ENCODE results near the gene AHRR. TPM values are rescaled to one million over a fixed set of nuclear protein-coding genes. Genes with fewer than 3 reads are reported as not detected.

AHRR gene
- total and polyA plus RNA-seq, 9 of the 15 experiments (the other 6 are each of a cell fraction or from before 2014, with no cell fraction given), result 0.06 to 1.6 (median 0.75) TPM; not detected in 1

DNA sequence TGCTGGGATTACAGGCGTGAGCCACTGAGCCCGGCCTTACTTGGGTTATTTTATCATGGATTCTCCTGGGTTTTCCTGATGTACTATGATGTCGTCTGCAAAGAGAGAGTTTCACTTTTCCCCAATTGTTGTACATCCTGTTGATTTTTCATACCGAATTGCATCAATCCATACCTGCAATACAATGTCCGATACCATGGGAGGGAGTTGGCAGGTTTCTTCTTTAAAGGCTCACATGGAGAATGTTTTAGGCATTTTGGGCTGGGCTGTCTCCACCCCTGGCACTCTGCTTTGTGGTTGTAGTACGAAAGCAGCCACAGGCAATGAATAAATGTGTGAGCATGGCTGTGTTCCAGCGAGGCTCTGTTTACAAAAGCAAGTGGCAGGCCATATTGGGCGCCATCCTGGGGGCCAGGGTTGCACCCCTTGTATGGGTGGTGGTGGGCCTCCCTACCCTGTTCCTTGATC, 86.3 kb downstream of the AHRR start (continued):
- TF ChIP-seq, protein P1, sequence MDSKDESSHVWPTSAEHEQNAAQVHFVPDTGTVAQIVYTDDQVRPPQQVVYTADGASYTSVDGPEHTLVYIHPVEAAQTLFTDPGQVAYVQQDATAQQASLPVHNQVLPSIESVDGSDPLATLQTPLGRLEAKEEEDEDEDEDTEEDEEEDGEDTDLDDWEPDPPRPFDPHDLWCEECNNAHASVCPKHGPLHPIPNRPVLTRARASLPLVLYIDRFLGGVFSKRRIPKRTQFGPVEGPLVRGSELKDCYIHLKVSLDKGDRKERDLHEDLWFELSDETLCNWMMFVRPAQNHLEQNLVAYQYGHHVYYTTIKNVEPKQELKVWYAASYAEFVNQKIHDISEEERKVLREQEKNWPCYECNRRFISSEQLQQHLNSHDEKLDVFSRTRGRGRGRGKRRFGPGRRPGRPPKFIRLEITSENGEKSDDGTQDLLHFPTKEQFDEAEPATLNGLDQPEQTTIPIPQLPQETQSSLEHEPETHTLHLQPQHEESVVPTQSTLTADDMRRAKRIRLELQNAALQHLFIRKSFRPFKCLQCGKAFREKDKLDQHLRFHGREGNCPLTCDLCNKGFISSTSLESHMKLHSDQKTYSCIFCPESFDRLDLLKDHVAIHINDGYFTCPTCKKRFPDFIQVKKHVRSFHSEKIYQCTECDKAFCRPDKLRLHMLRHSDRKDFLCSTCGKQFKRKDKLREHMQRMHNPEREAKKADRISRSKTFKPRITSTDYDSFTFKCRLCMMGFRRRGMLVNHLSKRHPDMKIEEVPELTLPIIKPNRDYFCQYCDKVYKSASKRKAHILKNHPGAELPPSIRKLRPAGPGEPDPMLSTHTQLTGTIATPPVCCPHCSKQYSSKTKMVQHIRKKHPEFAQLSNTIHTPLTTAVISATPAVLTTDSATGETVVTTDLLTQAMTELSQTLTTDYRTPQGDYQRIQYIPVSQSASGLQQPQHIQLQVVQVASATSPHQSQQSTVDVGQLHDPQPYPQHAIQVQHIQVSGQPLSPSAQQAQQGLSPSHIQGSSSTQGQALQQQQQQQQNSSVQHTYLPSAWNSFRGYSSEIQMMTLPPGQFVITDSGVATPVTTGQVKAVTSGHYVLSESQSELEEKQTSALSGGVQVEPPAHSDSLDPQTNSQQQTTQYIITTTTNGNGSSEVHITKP (IDR thresholded peaks at IDR 0.05; ENCODE audit: partially characterized antibody), result no peak
- TF ChIP-seq TAF9B (IDR thresholded peaks at IDR 0.05; ENCODE audit: partially characterized antibody) (no peak), NFIC (IDR thresholded peaks at IDR 0.05) (no peak), ZNF699 (CRISPR knock-in tag; IDR thresholded peaks at IDR 0.05; ENCODE audit: insufficient replicate concordance) (no peak), ZSCAN32 (CRISPR knock-in tag; IDR thresholded peaks at IDR 0.05) (no peak), PHB (CRISPR knock-in tag; IDR thresholded peaks at IDR 0.05) (no peak), CTBP1 (IDR thresholded peaks at IDR 0.05; ENCODE audit: borderline replicate concordance) (no peak), NFYB (IDR thresholded peaks at IDR 0.05; ENCODE audit: extremely low read depth, insufficient read length) (no peak)
